GM15510 (cell line): ENCODE results near the gene NOL12.

Experiments
- POLR2A ChIP-seq: IDR thresholded peaks from 3 replicates; pipeline ENCODE4 v1.6.1; 2011; ENCODE audit warnings: borderline replicate concordance; ENCODE audit not compliant: insufficient read length; ENCODE audit errors: extremely low read depth

NOL12 gene

DNA sequence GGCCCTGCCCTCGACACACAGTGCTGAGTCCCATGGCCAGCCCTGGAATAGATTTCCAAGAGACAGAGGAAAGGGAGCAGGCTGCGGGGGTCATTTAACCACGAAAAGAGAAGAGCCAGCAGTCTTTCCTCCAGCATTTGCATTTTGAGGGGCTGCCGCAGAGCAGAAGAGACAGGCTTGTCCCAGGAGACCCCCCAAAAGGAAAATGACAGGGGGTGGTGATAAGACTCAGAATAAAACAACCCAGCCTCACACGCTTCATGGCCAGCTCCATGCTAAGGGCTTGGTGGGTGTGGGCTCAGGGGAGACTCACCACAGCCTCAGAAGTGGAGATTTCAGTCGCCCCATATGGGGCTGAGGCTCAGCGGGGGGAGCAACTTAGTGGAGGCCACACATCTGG, 27.6 kb downstream of the NOL12 start:
- no peak for TF ChIP-seq POLR2A

GRCh38 chr22:37714634-37715033, 28.5 kb downstream of the NOL12 start:
- TF ChIP-seq POLR2A: no peak

GRCh38 chr22:37715760-37716159, 29.6 kb downstream of the NOL12 start:
- no peak for TF ChIP-seq POLR2A

GRCh38 chr22:37716708-37717107, 30.6 kb downstream of the NOL12 start:
- TF ChIP-seq POLR2A: no peak

GRCh38 chr22:37725551-37726240, 39.6 kb downstream of the NOL12 start:
- no peak for TF ChIP-seq POLR2A

DNA sequence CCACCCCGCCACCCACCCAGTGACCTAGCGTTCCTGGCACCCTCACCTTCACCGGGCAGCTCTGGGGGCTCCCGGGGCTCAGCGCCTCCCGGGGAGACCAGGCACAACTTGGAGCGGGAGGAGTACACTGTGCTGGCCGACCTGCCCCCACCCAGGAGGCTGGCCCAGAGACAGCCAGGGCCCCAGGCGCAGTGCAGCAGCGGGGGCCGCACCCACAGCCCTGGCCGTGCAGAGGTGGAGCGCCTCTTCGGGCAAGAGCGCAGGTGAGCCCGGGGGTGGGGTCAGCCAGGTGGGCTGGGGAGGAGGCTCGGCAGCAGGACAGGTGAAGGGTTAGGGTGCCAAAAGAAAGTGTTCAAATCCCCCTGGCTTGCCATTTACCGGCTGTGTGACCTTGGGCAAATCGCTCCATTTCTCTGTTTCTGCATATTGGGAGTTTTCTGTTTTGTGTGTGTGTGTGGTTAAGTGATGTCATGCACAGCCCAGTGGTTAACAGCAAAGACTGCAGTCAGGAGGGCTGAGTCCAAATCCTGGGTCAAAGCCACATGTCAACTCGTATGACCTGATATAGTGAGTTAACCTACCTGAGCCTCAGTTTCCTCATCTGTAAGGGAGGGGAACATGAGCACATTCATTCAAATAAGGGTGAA, 40.2 kb downstream of the NOL12 start:
- no peak for TF ChIP-seq POLR2A

DNA sequence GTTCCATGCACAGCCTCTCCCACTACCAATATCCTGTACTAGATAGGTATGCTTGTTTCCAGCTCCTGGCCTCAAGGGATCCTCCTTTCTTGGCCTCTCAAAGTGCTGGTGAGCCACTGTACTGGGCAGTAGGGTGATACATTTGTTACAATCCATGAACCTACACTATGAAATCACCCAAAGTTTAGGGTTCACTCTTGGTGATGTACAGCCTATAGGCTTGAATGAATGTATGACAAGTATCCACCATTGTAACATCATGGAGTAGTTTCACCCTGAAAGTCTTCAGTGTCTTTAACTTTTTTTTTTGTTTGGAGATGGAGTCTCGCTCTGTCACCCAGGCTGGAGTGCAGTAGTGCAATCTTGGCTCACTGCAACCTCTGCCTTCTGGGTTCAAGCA, 42.5 kb downstream of the NOL12 start:
- TF ChIP-seq POLR2A: no peak

- TF ChIP-seq POLR2A: no peak
Measured at GRCh38 chr22:37731804-37732471, 45.8 kb downstream of the NOL12 start.

DNA sequence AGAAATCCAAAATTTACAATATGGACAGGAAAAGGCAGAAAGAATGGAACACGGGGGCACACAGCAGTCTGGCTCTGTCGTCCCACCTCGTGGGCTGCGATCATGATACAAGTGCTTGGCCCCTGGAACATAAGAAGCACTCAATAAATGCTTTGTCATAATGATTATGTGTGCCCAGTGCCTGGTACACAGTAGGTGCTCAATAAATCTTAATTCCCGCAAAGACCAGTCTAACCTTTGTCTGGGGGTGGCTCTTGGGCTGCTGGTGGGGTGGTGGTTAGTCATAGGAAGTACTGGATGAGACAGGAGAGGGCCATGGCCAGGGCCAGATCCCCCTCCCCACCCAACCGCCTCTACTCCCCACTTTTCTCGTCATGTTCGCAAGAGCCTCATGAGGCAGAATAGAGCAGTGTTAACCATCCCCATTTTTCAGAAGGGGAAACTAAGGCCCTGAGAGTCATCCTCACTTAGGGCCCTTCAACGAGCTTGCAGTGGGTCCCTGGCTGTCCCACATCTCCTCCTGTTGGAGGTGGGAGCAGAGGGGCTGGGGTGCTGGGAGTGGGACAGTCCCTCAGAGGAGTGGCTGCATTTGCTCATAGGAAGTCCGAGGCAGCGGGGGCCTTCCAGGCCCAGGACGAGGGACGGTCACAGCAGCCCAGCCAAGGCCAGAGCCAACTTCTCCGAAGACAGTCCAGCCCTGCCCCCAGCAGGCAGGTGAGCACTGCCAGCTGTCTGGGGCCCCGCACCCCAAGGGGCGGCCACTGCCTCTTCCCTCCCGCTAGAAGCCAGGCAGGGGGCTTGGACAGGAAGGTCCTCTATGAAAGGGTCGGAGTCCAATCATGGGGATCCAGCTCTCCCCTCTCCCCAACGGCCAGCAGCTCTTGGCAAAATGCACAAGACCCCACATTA, 46.8 kb downstream of the NOL12 start:
- no peak for TF ChIP-seq POLR2A

GRCh38 chr22:37733625-37734401, 47.7 kb downstream of the NOL12 start:
- TF ChIP-seq POLR2A: no peak

DNA sequence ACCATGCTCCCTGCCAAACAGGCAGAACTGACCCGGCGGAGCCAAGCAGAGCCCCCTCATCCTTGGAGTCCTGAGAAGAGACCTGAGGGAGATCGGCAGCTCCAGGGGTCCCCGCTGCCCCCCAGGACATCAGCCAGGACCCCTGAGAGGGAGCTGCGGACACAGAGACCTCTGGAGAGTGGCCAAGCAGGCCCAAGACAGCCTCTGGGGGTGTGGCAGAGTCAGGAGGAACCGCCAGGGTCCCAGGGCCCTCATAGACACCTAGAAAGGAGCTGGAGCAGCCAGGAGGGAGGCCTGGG, 48.2 kb downstream of the NOL12 start:
- TF ChIP-seq POLR2A: no peak

DNA sequence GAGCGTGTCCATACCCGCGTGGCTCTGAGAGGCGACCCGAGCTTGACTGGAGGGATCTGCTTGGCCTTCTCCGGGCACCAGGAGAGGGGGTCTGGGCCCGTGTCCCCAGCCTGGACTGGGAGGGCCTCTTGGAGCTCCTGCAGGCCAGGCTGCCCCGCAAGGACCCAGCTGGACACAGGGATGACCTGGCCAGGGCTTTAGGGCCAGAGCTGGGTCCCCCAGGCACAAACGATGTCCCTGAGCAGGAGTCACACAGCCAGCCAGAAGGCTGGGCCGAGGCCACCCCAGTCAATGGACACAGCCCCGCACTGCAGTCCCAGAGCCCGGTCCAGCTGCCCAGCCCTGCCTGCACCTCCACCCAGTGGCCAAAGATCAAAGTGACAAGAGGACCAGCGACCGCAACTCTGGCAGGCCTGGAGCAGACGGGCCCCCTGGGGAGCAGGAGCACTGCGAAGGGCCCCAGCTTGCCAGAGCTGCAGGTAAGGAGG, 48.9 kb downstream of the NOL12 start:
- TF ChIP-seq POLR2A: no peak

DNA sequence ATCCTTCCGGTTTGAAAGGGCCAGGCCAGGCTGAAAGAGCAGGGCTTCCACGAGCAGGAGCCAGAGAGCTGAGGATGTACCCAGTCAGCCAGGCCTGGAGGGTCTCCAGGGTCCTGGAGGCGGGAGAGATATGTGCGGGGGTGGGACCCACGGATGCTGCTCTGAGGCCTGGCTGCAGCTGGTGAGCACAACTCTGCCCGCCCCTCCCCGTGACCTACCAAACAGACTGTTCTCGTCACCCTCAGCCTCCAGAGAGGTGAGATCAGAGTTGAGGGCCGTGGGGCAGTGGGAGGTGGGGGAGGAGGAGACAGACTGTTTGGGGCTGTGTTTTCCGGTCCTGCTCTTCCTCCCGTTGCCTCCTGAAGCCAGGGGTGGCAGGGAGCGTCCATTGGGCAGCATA, 52.9 kb downstream of the NOL12 start:
- no peak for TF ChIP-seq POLR2A

DNA sequence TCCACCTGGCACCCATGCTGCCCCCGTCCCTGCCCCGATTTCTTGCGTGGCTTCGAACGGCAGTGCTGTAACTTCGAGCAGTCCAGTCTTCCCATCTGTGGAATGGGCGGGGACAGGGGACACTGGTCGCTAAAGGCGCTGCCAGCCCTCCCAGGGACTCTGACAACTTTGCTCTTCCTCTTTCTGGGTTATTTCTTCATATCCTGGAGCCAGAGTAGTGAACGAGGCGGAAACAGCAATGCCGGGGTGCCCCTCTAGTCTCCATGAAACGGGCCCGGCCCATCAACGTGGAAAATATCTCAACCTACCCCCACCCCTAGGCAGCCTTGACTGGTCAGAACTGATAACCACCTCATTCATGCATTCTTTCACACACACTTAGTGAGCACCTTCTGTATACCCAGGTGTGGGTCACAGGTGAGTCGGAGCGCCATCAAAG, 53.5 kb downstream of the NOL12 start:
- no peak for TF ChIP-seq POLR2A

DNA sequence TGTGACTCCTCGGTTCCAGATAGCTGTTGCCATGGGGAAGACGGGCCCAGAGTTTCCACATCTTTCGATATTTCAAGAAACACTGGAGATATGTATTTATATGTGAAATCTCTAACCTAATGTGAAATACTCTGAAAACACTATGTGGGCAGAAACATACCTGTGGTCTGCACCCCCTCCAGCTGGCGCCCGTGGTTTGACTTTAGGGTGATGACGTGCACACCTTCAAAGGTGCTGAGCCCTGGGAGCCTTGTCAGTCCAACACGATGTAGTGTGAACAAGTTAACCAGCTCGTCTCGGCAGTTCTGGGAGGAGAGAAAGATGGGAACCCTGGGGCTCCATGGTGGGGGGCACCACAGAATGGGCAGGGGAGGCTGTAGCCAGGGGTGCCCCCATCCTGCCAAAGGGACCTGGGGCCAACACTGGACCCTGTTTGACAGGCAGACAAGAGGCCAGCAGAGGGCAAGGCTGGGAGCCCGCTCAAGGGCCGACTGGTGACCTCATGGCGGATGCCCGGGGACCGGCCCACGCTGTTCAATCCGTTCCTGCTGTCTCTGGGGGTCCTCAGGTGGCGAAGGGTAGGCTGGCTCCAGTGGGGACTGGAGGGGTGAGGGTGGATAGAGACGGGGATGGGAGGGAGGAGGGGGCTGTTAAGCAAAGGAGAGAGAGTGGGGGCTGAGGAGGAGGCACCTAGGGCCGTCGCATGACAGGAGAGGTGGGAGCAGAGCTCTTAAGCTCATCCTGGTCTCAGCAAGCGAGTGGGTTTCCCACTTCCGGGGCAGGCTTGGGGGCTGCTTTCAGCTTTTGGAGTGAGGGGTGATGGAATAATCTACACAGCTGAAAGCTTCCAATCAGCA, 54.5 kb downstream of the NOL12 start:
- TF ChIP-seq POLR2A: no peak
